ENCODE results near the gene DNAJC7. TPM values are rescaled to one million over a fixed set of nuclear protein-coding genes. Genes with fewer than 3 reads are reported as not detected.

DNAJC7 gene
- total RNA-seq (2021; fragmentation: NEBNext Ultra II Directional; extraction: Animal tissue kit (Norgen Biotek cat#: 25700)) = 100 to 1,000 TPM in 3 of 6 experiments, 10 to 100 TPM in 3; 85.0 to 115 (median 100) TPM
- long read RNA-seq, transcript DNAJC7-203 (14 exons, 2,022 nt) = major isoform, 48 of 109 reads
- long read RNA-seq, partial matches to known transcripts = 55 of 109 reads
- long read RNA-seq, other reads (novel, unspliced or antisense) = 5 of 109 reads

- Mint-ChIP-seq H3K4me1 (ENCODE audit: low read depth) (peaks cover 58% of the 10 kb centered on the region), H3K4me3 (peak within 1 kb of the TSS; percentile 97), H3K27me3 (ENCODE audit: insufficient read depth) (no peaks in the 10 kb centered on the region)
Measured at GRCh38 chr17:42016941-42017865, at the start of gene DNAJC7. Gene DNAJC7 (minus strand): TSS chr17:42017439. CDS start chr17:42017416, 23 bp downstream.

GRCh38 chr17:42065201-42065600 lies 48.0 kb upstream of the DNAJC7 start:
- H3K9me3 Mint-ChIP-seq = no peaks in the 10 kb centered on the region
- DNase-seq = no peak
- no peaks in the 10 kb centered on the region for H3K4me1 Mint-ChIP-seq (ENCODE audit: low read depth)
- TF ChIP-seq CTCF (IDR thresholded peaks at IDR 0.05) = no peak
- H3K27me3 Mint-ChIP-seq (ENCODE audit: insufficient read depth) = peaks cover 37% of the 10 kb centered on the region
- H3K4me3 Mint-ChIP-seq = no peak overlapping the region
- no peak overlapping the region for H3K27ac Mint-ChIP-seq
- H3K36me3 Mint-ChIP-seq (ENCODE audit: low read depth) = no peaks in the 10 kb centered on the region

More at GRCh38 chr17:42016941-42017865, at the start of gene DNAJC7:
- peak within 1 kb of the TSS; percentile 97 for H3K27ac Mint-ChIP-seq
- DNase-seq = peak; percentile 84
- TF ChIP-seq CTCF (IDR thresholded peaks at IDR 0.05) = 0 out of 2 replicates have a peak, but pooled peaks have one; percentile 3
- peaks cover 37% of the 10 kb centered on the region for H3K36me3 Mint-ChIP-seq (ENCODE audit: low read depth)
- H3K9me3 Mint-ChIP-seq = no peaks in the 10 kb centered on the region

- Mint-ChIP-seq H3K27ac (no peak overlapping the region), H3K27me3 (ENCODE audit: insufficient read depth) (peaks cover 28% of the 10 kb centered on the region), H3K4me1 (ENCODE audit: low read depth) (no peaks in the 10 kb centered on the region), H3K9me3 (no peaks in the 10 kb centered on the region), H3K4me3 (no peak overlapping the region), H3K36me3 (ENCODE audit: low read depth) (no peaks in the 10 kb centered on the region)
- TF ChIP-seq CTCF (IDR thresholded peaks at IDR 0.05) = no peak
- no peak for DNase-seq
Measured at GRCh38 chr17:42062681-42063080, 45.4 kb upstream of the DNAJC7 start.

- Mint-ChIP-seq H3K27me3 (ENCODE audit: insufficient read depth) (peaks cover 31% of the 10 kb centered on the region), H3K27ac (no peak overlapping the region), H3K4me3 (no peak overlapping the region), H3K4me1 (ENCODE audit: low read depth) (no peaks in the 10 kb centered on the region), H3K36me3 (ENCODE audit: low read depth) (no peaks in the 10 kb centered on the region), H3K9me3 (no peaks in the 10 kb centered on the region)
- DNase-seq = no peak
- TF ChIP-seq CTCF (IDR thresholded peaks at IDR 0.05) = no peak
Measured at GRCh38 chr17:42061646-42062487, 44.6 kb upstream of the DNAJC7 start.

GRCh38 chr17:42060231-42060630 lies 43.0 kb upstream of the DNAJC7 start:
- Mint-ChIP-seq H3K4me3 (no peak overlapping the region), H3K27me3 (ENCODE audit: insufficient read depth) (peaks cover 38% of the 10 kb centered on the region), H3K9me3 (no peaks in the 10 kb centered on the region), H3K36me3 (ENCODE audit: low read depth) (no peaks in the 10 kb centered on the region), H3K4me1 (ENCODE audit: low read depth) (peaks cover 9% of the 10 kb centered on the region), H3K27ac (no peak overlapping the region)
- no peak for DNase-seq
- no peak for TF ChIP-seq CTCF (IDR thresholded peaks at IDR 0.05)
